CD4-positive, alpha-beta T cell (primary cell): ENCODE data around the gene ATP2B2. TPM values are rescaled to one million over a fixed set of nuclear protein-coding genes. Genes with fewer than 3 reads are reported as not detected.

Source experiments
- ATAC-seq: fragments of 200-7000 bp; cut with Tn5 transposase; one replicate; pipeline ENCODE4 v1.10.0; 2022; ENCODE audit warnings: mild to moderate bottlenecking; ENCODE audit not compliant: poor library complexity
- CTCF ChIA-PET: fragments of 350-600 bp; sonication (Branson Sonifier 250); formaldehyde crosslinking; loops from one replicate; lab custom pipeline; 2021; ENCODE audit warnings: antibody characterized with exemption, inconsistent platforms; lab: Charles Lee
- POLR2A ChIA-PET: fragments of 350-600 bp; sonication (Branson Sonifier 250); formaldehyde crosslinking; loops from one replicate; lab custom pipeline; 2021; ENCODE audit warnings: antibody characterized with exemption, inconsistent platforms; lab: Charles Lee
- DNase-seq, 14 experiments: peaks; one replicate each; pipeline ENCODE4 v3.0.0-alpha.2; 2013 to 2020; ENCODE audit warnings: mixed read lengths in 2 of 14
- H3K27ac ChIP-seq, 2 donors: one replicate each; pipeline versions ENCODE4 v1.5.1 to v1.7.0; 2013; ENCODE audit warnings: low read length in 2 of 2, low read depth in 1 of 2, mild to moderate bottlenecking in 1 of 2
- H3K27me3 ChIP-seq, 2 experiments: 1 replicate in 1 of 2; 2 replicates in 1 of 2; pipeline versions ENCODE4 v1.6.1 to v1.7.0; 2013; ENCODE audit warnings: low read length in 2 of 2, control low read depth in 1 of 2, mild to moderate bottlenecking in 1 of 2, moderate library complexity in 1 of 2; ENCODE audit not compliant: insufficient read depth in 2 of 2, control insufficient read depth in 1 of 2
- H3K36me3 ChIP-seq: one replicate; pipeline ENCODE4 v1.6.1; 2013; ENCODE audit warnings: low read length, control low read depth; ENCODE audit not compliant: insufficient read depth
- H3K4me1 ChIP-seq: one replicate; pipeline ENCODE4 v1.6.1; 2013; ENCODE audit warnings: low read length, control low read depth; ENCODE audit not compliant: insufficient read depth
- H3K4me3 ChIP-seq: one replicate; pipeline ENCODE4 v1.5.1; 2013; ENCODE audit warnings: mild to moderate bottlenecking, low read length, moderate library complexity
- H3K9me3 ChIP-seq, 2 experiments: 1 replicate in 1 of 2; 2 replicates in 1 of 2; pipeline versions ENCODE4 v1.6.1 to v1.7.0; 2013; ENCODE audit warnings: low read length in 2 of 2, mild to moderate bottlenecking in 2 of 2, control low read depth in 1 of 2, moderate library complexity in 1 of 2; ENCODE audit not compliant: control insufficient read depth in 1 of 2, insufficient read depth in 1 of 2
- H3K27ac Mint-ChIP-seq: one replicate; pipeline ENCODE4 v1.8.0; 2020; ENCODE audit warnings: mixed read lengths
- H3K27me3 Mint-ChIP-seq: one replicate; pipeline ENCODE4 v1.8.0; 2021; ENCODE audit warnings: mixed read lengths
- H3K36me3 Mint-ChIP-seq: one replicate; pipeline ENCODE4 v1.8.0; 2021; ENCODE audit warnings: low read depth, mixed read lengths
- H3K4me1 Mint-ChIP-seq: one replicate; pipeline ENCODE4 v1.8.0; 2021; ENCODE audit warnings: low read depth, mixed read lengths
- H3K4me3 Mint-ChIP-seq: one replicate; pipeline ENCODE4 v1.8.0; 2020; ENCODE audit warnings: mild to moderate bottlenecking, mixed read lengths
- H3K9me3 Mint-ChIP-seq: one replicate; pipeline ENCODE4 v1.8.0; 2020; ENCODE audit warnings: mixed read lengths
- intact Hi-C, 2 experiments: fragments of 100-400 bp; cut with DNase I in 1 of 2; cut with micrococcal nuclease in 1 of 2; formaldehyde crosslinking; loops; one replicate each; pipeline versions ENCODE4 v1.15.1 to v1.9.0; 2023 to 2025; cut with DNase I, micrococcal nuclease
- total RNA-seq, 174 experiments: library from RNA in 2 of 174; stranded (reverse) in 2 of 174; gene quantifications; one replicate each; pipeline ENCODE4 v1.2.3 and lab custom pipeline; 2021 to 2026
- TF ChIP-seq, protein P1 (sequence below): fragments of 200-600 bp; IDR thresholded peaks from one replicate; pipeline ENCODE4 v1.8.0; 2022; ENCODE audit warnings: antibody characterized with exemption, mild to moderate bottlenecking

The ATP2B2 gene
- total RNA-seq, 2 experiments from 2014 or later: not detected

DNA sequence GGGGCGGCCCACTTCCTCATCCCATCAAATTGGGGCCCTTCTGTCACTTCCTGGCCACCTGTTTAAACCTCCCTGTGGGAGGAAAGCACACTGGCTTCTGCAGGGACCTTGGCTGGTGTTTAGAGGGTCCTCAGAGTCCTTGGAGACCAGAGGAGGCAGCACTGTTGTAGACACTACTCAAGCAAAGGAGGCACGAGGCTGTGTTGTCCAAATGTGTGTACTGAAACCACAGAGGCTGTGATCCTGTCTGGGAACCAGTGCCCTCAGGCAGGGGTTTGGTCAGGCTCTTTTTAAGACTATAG lies 172.1 kb downstream of the ATP2B2 start:
- ATAC-seq: no peak
- H3K27ac Mint-ChIP-seq: no peak overlapping the region
- H3K4me1 Mint-ChIP-seq: no peaks in the 10 kb centered on the region
- Histone ChIP-seq H3K36me3 (no peaks in the 10 kb centered on the region), H3K9me3 (no peaks in the 10 kb centered on the region), H3K4me1 (peaks cover 6% of the 10 kb centered on the region), H3K27me3 (peaks cover 3 to 11% of the 10 kb centered on the region in 2 experiments), H3K4me3 (no peak overlapping the region), H3K27ac (no peak overlapping the region)
- TF ChIP-seq, protein P1, sequence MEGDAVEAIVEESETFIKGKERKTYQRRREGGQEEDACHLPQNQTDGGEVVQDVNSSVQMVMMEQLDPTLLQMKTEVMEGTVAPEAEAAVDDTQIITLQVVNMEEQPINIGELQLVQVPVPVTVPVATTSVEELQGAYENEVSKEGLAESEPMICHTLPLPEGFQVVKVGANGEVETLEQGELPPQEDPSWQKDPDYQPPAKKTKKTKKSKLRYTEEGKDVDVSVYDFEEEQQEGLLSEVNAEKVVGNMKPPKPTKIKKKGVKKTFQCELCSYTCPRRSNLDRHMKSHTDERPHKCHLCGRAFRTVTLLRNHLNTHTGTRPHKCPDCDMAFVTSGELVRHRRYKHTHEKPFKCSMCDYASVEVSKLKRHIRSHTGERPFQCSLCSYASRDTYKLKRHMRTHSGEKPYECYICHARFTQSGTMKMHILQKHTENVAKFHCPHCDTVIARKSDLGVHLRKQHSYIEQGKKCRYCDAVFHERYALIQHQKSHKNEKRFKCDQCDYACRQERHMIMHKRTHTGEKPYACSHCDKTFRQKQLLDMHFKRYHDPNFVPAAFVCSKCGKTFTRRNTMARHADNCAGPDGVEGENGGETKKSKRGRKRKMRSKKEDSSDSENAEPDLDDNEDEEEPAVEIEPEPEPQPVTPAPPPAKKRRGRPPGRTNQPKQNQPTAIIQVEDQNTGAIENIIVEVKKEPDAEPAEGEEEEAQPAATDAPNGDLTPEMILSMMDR: no peak
- H3K9me3 Mint-ChIP-seq: no peaks in the 10 kb centered on the region
- DNase-seq: no peak
- H3K27me3 Mint-ChIP-seq: peaks cover 16% of the 10 kb centered on the region
- no peak overlapping the region for H3K4me3 Mint-ChIP-seq
- no peaks in the 10 kb centered on the region for H3K36me3 Mint-ChIP-seq
- intact Hi-C loops: no loop called here
- ChIA-PET POLR2A (no interaction called here), CTCF (no interaction called here)

DNA sequence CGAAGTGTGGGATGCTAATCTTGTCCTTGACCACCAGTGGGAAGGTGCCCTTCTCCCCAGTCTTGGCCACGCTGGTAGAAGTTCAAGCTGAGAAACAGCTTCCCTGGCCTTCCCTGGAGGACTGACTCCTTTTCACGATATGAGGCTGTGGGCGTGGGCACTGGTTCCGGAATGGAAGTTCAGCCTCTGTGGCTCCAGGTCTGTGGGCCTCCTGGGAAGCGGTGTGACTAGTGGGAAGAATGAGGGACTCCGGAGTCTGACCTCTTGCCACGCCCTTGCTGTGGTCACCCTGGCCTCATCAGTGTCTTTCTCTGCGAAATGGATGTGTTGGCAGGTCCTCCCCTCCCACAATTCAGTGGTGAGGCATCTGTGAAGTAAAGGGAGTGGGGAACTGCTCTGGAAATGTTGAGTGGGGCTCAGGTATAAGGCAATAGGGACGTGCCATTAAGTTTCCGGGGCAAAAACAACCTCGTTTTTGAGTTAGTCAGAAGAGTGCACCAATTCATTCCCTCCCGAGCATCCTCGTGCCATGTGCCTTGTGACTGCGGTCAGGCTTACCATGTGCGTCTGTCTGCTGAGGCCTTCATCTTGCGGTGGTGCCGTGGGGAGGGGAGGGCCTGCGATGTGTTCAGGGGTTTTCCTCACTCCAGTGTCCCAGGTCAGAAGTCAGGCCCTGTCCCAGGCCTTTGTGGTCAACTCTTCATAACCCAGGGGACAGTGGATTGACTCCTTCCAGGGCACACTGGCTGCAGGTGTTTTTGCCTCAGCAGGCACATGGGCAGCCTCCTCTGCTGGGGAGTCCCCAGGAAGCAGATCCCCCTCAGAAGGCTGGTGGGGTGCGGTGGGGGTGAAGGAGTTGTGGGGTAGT lies 172.7 kb downstream of the ATP2B2 start:
- POLR2A ChIA-PET: no interaction called here
- peaks cover 16% of the 10 kb centered on the region for H3K27me3 Mint-ChIP-seq
- no peaks in the 10 kb centered on the region for H3K36me3 Mint-ChIP-seq
- no peaks in the 10 kb centered on the region for H3K9me3 ChIP-seq
- intact Hi-C loops: no loop called here
- CTCF ChIA-PET: no interaction called here
- peaks cover 3 to 11% of the 10 kb centered on the region in 2 experiments for H3K27me3 ChIP-seq
- no peak for DNase-seq
- no peaks in the 10 kb centered on the region for H3K4me1 Mint-ChIP-seq
- H3K4me3 ChIP-seq: no peak overlapping the region
- H3K9me3 Mint-ChIP-seq: no peaks in the 10 kb centered on the region
- H3K36me3 ChIP-seq: no peaks in the 10 kb centered on the region
- H3K27ac Mint-ChIP-seq: no peak overlapping the region
- ATAC-seq: no peak
- no peak overlapping the region for H3K4me3 Mint-ChIP-seq
- peaks cover 6% of the 10 kb centered on the region for H3K4me1 ChIP-seq
- no peak overlapping the region for H3K27ac ChIP-seq
- TF ChIP-seq, protein P1: no peak

DNA sequence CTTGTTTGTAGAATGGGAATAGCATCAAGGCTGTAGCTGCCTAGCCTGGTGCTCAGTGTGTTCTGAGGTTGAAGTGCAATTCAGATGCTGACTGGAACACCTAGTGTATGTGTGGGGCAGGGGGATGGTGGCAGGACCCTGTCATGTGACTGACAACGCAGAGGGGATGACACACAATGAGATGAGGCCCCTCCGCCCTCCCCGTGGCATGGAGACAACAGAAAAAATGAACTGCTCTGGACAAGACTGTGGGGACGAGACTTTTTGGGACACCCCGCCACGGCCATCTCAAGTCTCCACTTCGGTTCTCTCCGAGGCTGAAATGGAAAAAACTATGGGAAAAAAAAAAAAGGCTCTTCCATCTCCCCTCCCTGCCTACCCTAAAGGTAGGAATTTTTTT lies 174.1 kb downstream of the ATP2B2 start:
- H3K9me3 Mint-ChIP-seq: no peaks in the 10 kb centered on the region
- TF ChIP-seq, protein P1: no peak
- no peak overlapping the region for H3K4me3 Mint-ChIP-seq
- no peaks in the 10 kb centered on the region for H3K9me3 ChIP-seq
- peaks cover 6% of the 10 kb centered on the region for H3K4me1 ChIP-seq
- no peaks in the 10 kb centered on the region for H3K4me1 Mint-ChIP-seq
- DNase-seq: no peak
- no peaks in the 10 kb centered on the region for H3K36me3 ChIP-seq
- peaks cover 23% of the 10 kb centered on the region for H3K27me3 Mint-ChIP-seq
- no peak overlapping the region for H3K27ac ChIP-seq
- peaks cover 3 to 11% of the 10 kb centered on the region in 2 experiments for H3K27me3 ChIP-seq
- intact Hi-C loops: no loop called here
- no peak for ATAC-seq
- no peak overlapping the region for H3K4me3 ChIP-seq
- no peak overlapping the region for H3K27ac Mint-ChIP-seq
- H3K36me3 Mint-ChIP-seq: no peaks in the 10 kb centered on the region
- ChIA-PET CTCF (no interaction called here), POLR2A (no interaction called here)
